HFF-Myc (cell line): ENCODE results near the gene MEF2D.

Experiments used
- DNase-seq: peaks from one replicate; pipeline ENCODE4 v3.0.0-alpha.2; 2011; ENCODE audit warnings: low read depth; ENCODE audit errors: extremely low read depth
- H3K4me3 ChIP-seq: replicated peaks from 2 replicates; pipeline ENCODE4 v1.5.1; 2011; ENCODE audit warnings: low read depth, mild to moderate bottlenecking, control low read depth, low read length
- CTCF ChIP-seq: IDR thresholded peaks from 2 replicates; pipeline ENCODE4 v1.5.1; 2012; ENCODE audit warnings: mild to moderate bottlenecking, low read depth, low read length, control low read depth; ENCODE audit errors: missing control alignments

MEF2D gene

GRCh38 chr1:156544592-156545102 is 44.1 kb upstream of the MEF2D start:
- no peak for DNase-seq
- no peak for TF ChIP-seq CTCF
- H3K4me3 ChIP-seq = no peak overlapping the region

- no peak for DNase-seq
- TF ChIP-seq CTCF = no peak
Measured at GRCh38 chr1:156543066-156543465, 42.5 kb upstream of the MEF2D start.

GRCh38 chr1:156540955-156541354 is 40.4 kb upstream of the MEF2D start:
- DNase-seq = no peak
- H3K4me3 ChIP-seq = no peak overlapping the region
- TF ChIP-seq CTCF = no peak

More at GRCh38 chr1:156543066-156543465, 42.5 kb upstream of the MEF2D start:
- H3K4me3 ChIP-seq = no peak overlapping the region

- DNase-seq = no peak
- no peak for TF ChIP-seq CTCF
- no peak overlapping the region for H3K4me3 ChIP-seq
Measured at GRCh38 chr1:156539818-156540355, 39.3 kb upstream of the MEF2D start.

GRCh38 chr1:156538711-156539440 is 38.3 kb upstream of the MEF2D start:
- no peak for DNase-seq
- H3K4me3 ChIP-seq = no peak overlapping the region
- no peak for TF ChIP-seq CTCF

- no peak overlapping the region for H3K4me3 ChIP-seq
- TF ChIP-seq CTCF = no peak
- DNase-seq = no peak
Measured at GRCh38 chr1:156537027-156537426, 36.5 kb upstream of the MEF2D start.
